GM12873 (cell line): ENCODE results near the gene PPARGC1A.

Source experiments
- CTCF ChIP-seq: IDR thresholded peaks from 2 replicates; pipeline ENCODE4 v1.5.1; 2012; ENCODE audit warnings: low read depth, mild to moderate bottlenecking, moderate library complexity, low read length, control low read depth; ENCODE audit not compliant: insufficient read depth; ENCODE audit errors: missing control alignments

PPARGC1A gene

GRCh38 chr4:23866450-23867075 is 23.3 kb downstream of the PPARGC1A start:
- no peak for TF ChIP-seq CTCF

GRCh38 chr4:23861897-23862296 is 27.9 kb downstream of the PPARGC1A start:
- no peak for TF ChIP-seq CTCF

GRCh38 chr4:23860919-23861318 is 28.9 kb downstream of the PPARGC1A start:
- no peak for TF ChIP-seq CTCF

GRCh38 chr4:23857367-23857959 is 32.4 kb downstream of the PPARGC1A start:
- no peak for TF ChIP-seq CTCF

GRCh38 chr4:23856630-23857029 is 33.2 kb downstream of the PPARGC1A start:
- TF ChIP-seq CTCF: no peak

GRCh38 chr4:23855912-23856605 is 33.8 kb downstream of the PPARGC1A start:
- TF ChIP-seq CTCF: no peak

GRCh38 chr4:23853986-23854660 is 35.7 kb downstream of the PPARGC1A start:
- no peak for TF ChIP-seq CTCF
